Hepatocyte (in vitro differentiated cells): ENCODE measurements around the gene NXNL2. TPM values are rescaled to one million over a fixed set of nuclear protein-coding genes. Genes with fewer than 3 reads are reported as not detected.

Experiments used
- DNase-seq: peaks from one replicate; pipeline ENCODE4 v3.0.0-alpha.2; 2016; ENCODE audit warnings: low spot score
- H2AFZ ChIP-seq: fragments of 200-600 bp; sonication (generic); 2 replicates; pipeline ENCODE4 v1.6.0; 2016; ENCODE audit warnings: antibody characterized with exemption, mild to moderate bottlenecking
- H3K27ac ChIP-seq: fragments of 200-600 bp; sonication (generic); 2 replicates; pipeline ENCODE4 v1.5.1; 2016; ENCODE audit warnings: mild to moderate bottlenecking
- H3K27me3 ChIP-seq: fragments of 200-600 bp; sonication (generic); 2 replicates; pipeline ENCODE4 v1.6.1; 2016
- H3K36me3 ChIP-seq: fragments of 200-600 bp; sonication (generic); replicated peaks from 2 replicates; pipeline ENCODE4 v1.5.1; 2016; ENCODE audit warnings: low read depth; ENCODE audit not compliant: insufficient read depth
- H3K4me1 ChIP-seq: fragments of 200-600 bp; sonication (generic); 2 replicates; pipeline ENCODE4 v1.5.1; 2016; ENCODE audit warnings: mild to moderate bottlenecking, moderate library complexity; ENCODE audit not compliant: insufficient read depth
- H3K4me2 ChIP-seq: fragments of 200-600 bp; sonication (generic); 2 replicates; pipeline ENCODE4 v1.6.0; 2016
- H3K4me3 ChIP-seq: fragments of 200-600 bp; sonication (generic); 2 replicates; pipeline ENCODE4 v1.5.1; 2016; ENCODE audit warnings: mild to moderate bottlenecking
- H3K79me2 ChIP-seq: fragments of 200-600 bp; sonication (generic); 2 replicates; pipeline ENCODE4 v1.6.0; 2017; ENCODE audit warnings: mild to moderate bottlenecking
- H3K9me2 ChIP-seq: fragments of 200-600 bp; sonication (generic); replicated peaks from 2 replicates; pipeline ENCODE4 v1.6.0; 2017; ENCODE audit warnings: mild to moderate bottlenecking; ENCODE audit not compliant: insufficient read depth
- H3K9me3 ChIP-seq: fragments of 200-600 bp; sonication (generic); 2 replicates; pipeline ENCODE4 v1.5.1; 2016; ENCODE audit warnings: low read depth, mild to moderate bottlenecking
- H4K20me1 ChIP-seq: fragments of 200-600 bp; sonication (generic); 2 replicates; pipeline ENCODE4 v1.6.0; 2016; ENCODE audit warnings: mild to moderate bottlenecking; ENCODE audit not compliant: insufficient read depth, poor library complexity, severe bottlenecking
- EZH2 ChIP-seq: fragments of 200-600 bp; sonication (generic); IDR thresholded peaks from 2 replicates; pipeline ENCODE4 v1.6.1; 2016; ENCODE audit warnings: antibody characterized with exemption, mild to moderate bottlenecking, borderline replicate concordance
- EZH2phosphoT487 ChIP-seq: fragments of 200-600 bp; sonication (generic); IDR thresholded peaks from one replicate; pipeline ENCODE4 v1.6.1; 2018; ENCODE audit warnings: antibody characterized with exemption, mild to moderate bottlenecking, low read depth, moderate library complexity; ENCODE audit not compliant: unreplicated experiment, severe bottlenecking
- WGBS: methylation state at CpG from one replicate; pipeline ENCODE4 v1.1.6; 2016; ENCODE audit warnings: low lambda C conversion rate; ENCODE audit errors: missing lambda C conversion rate; 5-methylcytosine and 5-hydroxymethylcytosine counted together
- polyA plus RNA-seq: library from polyadenylated mRNA; unstranded; fragments of >200 nt; fragmentation: Nextera tagmentation; extraction: Ambion mirVana; gene quantifications from 2 replicates; pipeline ENCODE4 v1.2.1, GENCODE V29; 2016
- total RNA-seq: library from RNA; depleted of rRNA; stranded (reverse); fragments of >200 nt; gene quantifications from 2 replicates; pipeline ENCODE4 v1.2.3, GENCODE V29; 2014
- TF ChIP-seq, protein P1 (sequence below): fragments of 200-600 bp; sonication (generic); IDR thresholded peaks from 2 replicates; pipeline ENCODE4 v1.5.1; 2016; ENCODE audit warnings: antibody characterized with exemption, mild to moderate bottlenecking; ENCODE audit not compliant: poor library complexity

NXNL2 gene
- total and polyA plus RNA-seq, 2 experiments from 2014 or later, result 0.57 to 2.5 TPM

DNA sequence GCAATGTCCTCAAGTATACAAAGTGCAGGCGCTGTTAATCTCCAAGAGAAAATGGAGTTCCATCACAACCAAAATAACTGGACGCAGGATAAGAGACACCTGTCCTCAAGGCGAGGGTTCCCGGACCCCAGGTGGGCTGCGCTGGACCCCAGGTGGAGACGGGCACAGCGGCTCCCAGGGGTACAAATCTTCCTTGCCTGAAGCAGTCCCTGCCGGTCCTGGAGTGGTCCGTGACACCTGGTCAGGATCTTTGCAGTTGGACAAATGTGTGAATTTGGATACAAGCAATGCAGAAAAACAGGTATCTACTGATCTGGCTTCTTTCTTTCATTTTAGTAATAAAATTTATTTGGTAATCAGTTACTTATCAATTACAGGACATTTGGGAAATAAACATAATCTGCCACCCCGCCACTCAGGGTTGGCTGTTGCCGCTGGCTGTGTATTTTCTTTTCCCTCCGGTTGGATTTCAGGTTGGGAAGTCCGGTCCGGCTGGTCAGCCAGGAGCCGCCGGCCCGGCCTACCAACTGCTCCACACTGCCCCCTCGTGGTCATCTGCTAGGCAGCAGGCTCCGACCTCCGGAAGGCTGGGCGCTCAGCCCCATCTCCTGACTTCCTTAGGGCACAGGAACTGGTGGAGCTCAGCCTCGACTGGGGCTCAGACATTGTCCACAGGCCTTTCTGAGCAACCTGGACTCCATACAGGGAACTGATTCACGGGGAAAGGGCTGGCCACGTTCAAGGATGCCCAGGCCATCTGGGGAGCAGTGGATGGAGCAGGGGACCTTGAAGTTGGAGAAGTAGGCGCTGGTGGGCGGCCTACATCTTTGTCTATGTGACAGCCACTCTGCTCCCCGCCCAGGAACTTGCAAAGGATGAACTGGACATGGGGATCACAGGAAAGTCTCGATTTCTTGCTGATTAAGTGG, 43.4 kb downstream of the NXNL2 start:
- no peaks in the 10 kb centered on the region for H3K79me2 ChIP-seq
- H3K9me3 ChIP-seq, result no peaks in the 10 kb centered on the region
- no peak overlapping the region for H3K27ac ChIP-seq
- H3K4me1 ChIP-seq, result no peaks in the 10 kb centered on the region
- no peak overlapping the region for H2AFZ ChIP-seq
- peak; percentile 90 for DNase-seq
- H4K20me1 ChIP-seq, result no peaks in the 10 kb centered on the region
- no peak for TF ChIP-seq EZH2
- TF ChIP-seq, protein P1, sequence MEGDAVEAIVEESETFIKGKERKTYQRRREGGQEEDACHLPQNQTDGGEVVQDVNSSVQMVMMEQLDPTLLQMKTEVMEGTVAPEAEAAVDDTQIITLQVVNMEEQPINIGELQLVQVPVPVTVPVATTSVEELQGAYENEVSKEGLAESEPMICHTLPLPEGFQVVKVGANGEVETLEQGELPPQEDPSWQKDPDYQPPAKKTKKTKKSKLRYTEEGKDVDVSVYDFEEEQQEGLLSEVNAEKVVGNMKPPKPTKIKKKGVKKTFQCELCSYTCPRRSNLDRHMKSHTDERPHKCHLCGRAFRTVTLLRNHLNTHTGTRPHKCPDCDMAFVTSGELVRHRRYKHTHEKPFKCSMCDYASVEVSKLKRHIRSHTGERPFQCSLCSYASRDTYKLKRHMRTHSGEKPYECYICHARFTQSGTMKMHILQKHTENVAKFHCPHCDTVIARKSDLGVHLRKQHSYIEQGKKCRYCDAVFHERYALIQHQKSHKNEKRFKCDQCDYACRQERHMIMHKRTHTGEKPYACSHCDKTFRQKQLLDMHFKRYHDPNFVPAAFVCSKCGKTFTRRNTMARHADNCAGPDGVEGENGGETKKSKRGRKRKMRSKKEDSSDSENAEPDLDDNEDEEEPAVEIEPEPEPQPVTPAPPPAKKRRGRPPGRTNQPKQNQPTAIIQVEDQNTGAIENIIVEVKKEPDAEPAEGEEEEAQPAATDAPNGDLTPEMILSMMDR, result peak; percentile 98
- no peaks in the 10 kb centered on the region for H3K9me2 ChIP-seq
- H3K4me2 ChIP-seq, result peak overlapping the region; percentile 73
- H3K4me3 ChIP-seq, result no peak overlapping the region
- 48% methylated on average over 28 of the region's 28 CpGs for WGBS
- no peaks in the 10 kb centered on the region for H3K27me3 ChIP-seq
- no peaks in the 10 kb centered on the region for H3K36me3 ChIP-seq

DNA sequence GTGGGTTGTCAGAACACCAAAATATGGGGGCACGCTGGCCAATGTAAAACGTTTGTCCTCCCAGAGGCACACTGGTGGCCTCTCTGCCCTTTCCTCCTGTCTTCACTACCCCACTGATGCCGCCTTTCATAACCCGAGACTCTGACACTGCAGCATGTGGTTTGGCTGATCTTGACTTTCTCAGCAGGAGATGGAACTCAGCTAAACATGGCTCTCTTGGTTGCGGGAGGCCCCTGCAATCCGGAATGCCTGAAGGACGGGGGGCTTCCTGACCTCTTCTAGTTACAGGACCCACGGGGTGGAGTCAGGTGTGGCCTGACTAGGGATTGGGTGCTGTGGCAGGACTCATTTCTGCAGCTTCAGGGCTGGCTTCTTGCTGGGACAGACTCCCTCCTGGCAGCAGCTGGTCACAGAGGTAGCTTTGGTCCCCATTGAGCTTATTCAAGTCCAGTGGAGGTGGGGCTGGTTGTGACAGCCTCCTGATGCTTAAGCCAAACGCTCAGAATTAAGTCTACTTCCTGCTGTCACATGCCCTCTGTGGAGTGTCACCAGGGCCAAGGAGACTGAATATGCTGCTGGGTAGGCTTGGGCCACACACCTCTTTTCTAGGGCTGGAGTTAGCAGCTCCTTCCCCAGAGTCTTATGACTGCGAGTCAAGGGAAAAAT, 44.2 kb downstream of the NXNL2 start:
- WGBS, result 88% methylated on average over 10 of the region's 10 CpGs
- Histone ChIP-seq H4K20me1 (no peaks in the 10 kb centered on the region), H3K27ac (no peak overlapping the region), H2AFZ (no peak overlapping the region), H3K9me3 (no peaks in the 10 kb centered on the region), H3K27me3 (no peaks in the 10 kb centered on the region), H3K4me2 (no peak overlapping the region), H3K4me3 (no peak overlapping the region), H3K79me2 (no peaks in the 10 kb centered on the region), H3K9me2 (no peaks in the 10 kb centered on the region), H3K36me3 (no peaks in the 10 kb centered on the region), H3K4me1 (no peaks in the 10 kb centered on the region)
- DNase-seq, result no peak
- TF ChIP-seq, protein P1, result no peak
- TF ChIP-seq EZH2phosphoT487 (no peak), EZH2 (no peak)

DNA sequence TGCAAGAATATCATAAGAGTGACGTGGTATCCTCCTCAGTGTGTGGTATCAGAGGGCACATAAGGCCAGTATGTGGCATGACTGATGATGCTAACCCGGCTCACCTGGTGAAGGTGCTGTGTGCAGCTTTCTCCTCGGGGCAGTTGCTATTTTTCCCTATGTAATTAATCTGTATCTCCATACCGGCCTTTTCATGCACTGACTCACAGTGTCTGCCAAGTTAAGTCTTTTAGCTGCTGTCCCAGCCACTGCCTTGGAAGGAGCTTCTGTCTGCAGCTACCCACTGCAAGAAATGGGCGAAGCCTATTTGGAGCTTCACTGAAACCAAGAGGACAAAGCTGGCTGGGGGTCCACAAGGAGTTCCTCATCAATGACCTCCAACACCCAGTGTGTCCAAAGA, 46.0 kb downstream of the NXNL2 start:
- Histone ChIP-seq H2AFZ (no peak overlapping the region), H3K4me3 (no peak overlapping the region), H3K79me2 (no peaks in the 10 kb centered on the region), H3K9me3 (no peaks in the 10 kb centered on the region), H4K20me1 (no peaks in the 10 kb centered on the region), H3K27ac (no peak overlapping the region), H3K4me2 (no peak overlapping the region), H3K4me1 (peaks cover 7% of the 10 kb centered on the region), H3K27me3 (no peaks in the 10 kb centered on the region), H3K36me3 (no peaks in the 10 kb centered on the region), H3K9me2 (no peaks in the 10 kb centered on the region)
- TF ChIP-seq, protein P1, result no peak
- TF ChIP-seq EZH2, result no peak
- TF ChIP-seq EZH2phosphoT487, result no peak
- WGBS, result 83% methylated on average over 5 of the region's 5 CpGs
- no peak for DNase-seq
